Mesendoderm (in vitro differentiated cells): Measurements from ENCODE around the gene TPM3.

Experiments
- DNase-seq: peaks from one replicate; pipeline ENCODE4 v3.0.0; 2013
- H2AK5ac ChIP-seq: 2 replicates; pipeline ENCODE4 v1.6.1; 2013; ENCODE audit warnings: low read length, inconsistent platforms
- H2BK120ac ChIP-seq: 2 replicates; pipeline ENCODE4 v1.6.1; 2013; ENCODE audit warnings: low read depth, mild to moderate bottlenecking, low read length, moderate library complexity, mixed read lengths
- H2BK15ac ChIP-seq: replicated peaks from 2 replicates; pipeline ENCODE4 v1.6.1; 2013; ENCODE audit warnings: low read depth, mild to moderate bottlenecking, moderate library complexity
- H2BK5ac ChIP-seq: 2 replicates; pipeline ENCODE4 v1.6.1; 2013; ENCODE audit warnings: low read length, inconsistent platforms
- H3K18ac ChIP-seq: 2 replicates; pipeline ENCODE4 v1.6.1; 2013; ENCODE audit warnings: mild to moderate bottlenecking, low read length, mixed read lengths
- H3K23ac ChIP-seq: one replicate; pipeline ENCODE4 v1.6.1; 2013; ENCODE audit warnings: low read length
- H3K27ac ChIP-seq: 2 replicates; pipeline ENCODE4 v1.5.1; 2013; ENCODE audit warnings: low read depth, mild to moderate bottlenecking, inconsistent platforms, low read length, moderate library complexity
- H3K27me3 ChIP-seq: 2 replicates; pipeline ENCODE4 v1.6.1; 2013; ENCODE audit warnings: low read length, control low read depth, mild to moderate bottlenecking, inconsistent platforms; ENCODE audit not compliant: insufficient read depth, poor library complexity
- H3K36me3 ChIP-seq: 2 replicates; pipeline ENCODE4 v1.6.1; 2013; ENCODE audit warnings: low read length, inconsistent platforms; ENCODE audit not compliant: control insufficient read depth, insufficient read depth
- H3K4ac ChIP-seq: one replicate; pipeline ENCODE4 v1.6.1; 2013; ENCODE audit warnings: low read depth, mild to moderate bottlenecking, low read length, moderate library complexity
- H3K4me1 ChIP-seq: 2 replicates; pipeline ENCODE4 v1.6.1; 2013; ENCODE audit warnings: low read depth, low read length, inconsistent platforms; ENCODE audit not compliant: control insufficient read depth
- H3K4me2 ChIP-seq: 2 replicates; pipeline ENCODE4 v1.6.1; 2013; ENCODE audit warnings: low read length
- H3K4me3 ChIP-seq: 2 replicates; pipeline ENCODE4 v1.5.1; 2013; ENCODE audit warnings: mild to moderate bottlenecking, low read length
- H3K56ac ChIP-seq: one replicate; pipeline ENCODE4 v1.6.1; 2013; ENCODE audit warnings: low read length
- H3K79me1 ChIP-seq: 2 replicates; pipeline ENCODE4 v1.6.1; 2013; ENCODE audit warnings: low read length, inconsistent platforms
- H3K79me2 ChIP-seq: 2 replicates; pipeline ENCODE4 v1.6.1; 2013; ENCODE audit warnings: mild to moderate bottlenecking, low read length; ENCODE audit not compliant: control insufficient read depth, insufficient read depth
- H3K9ac ChIP-seq: 2 replicates; pipeline ENCODE4 v1.6.1; 2013; ENCODE audit warnings: low read length, inconsistent platforms
- H4K5ac ChIP-seq: one replicate; pipeline ENCODE4 v1.6.1; 2013; ENCODE audit warnings: low read length
- H4K8ac ChIP-seq: one replicate; pipeline ENCODE4 v1.6.1; 2013; ENCODE audit warnings: low read depth, mild to moderate bottlenecking, control low read depth, low read length, moderate library complexity
- WGBS: extraction: QIAGEN DNeasy Blood & Tissue Kit; methylation state at CpG from one replicate; pipeline ENCODE4 v1.1.7; 2013; ENCODE audit warnings: low lambda C conversion rate, missing lambda C conversion rate; ENCODE audit not compliant: insufficient coverage; ENCODE audit errors: extremely low coverage; 5-methylcytosine and 5-hydroxymethylcytosine counted together

The TPM3 gene

GRCh38 chr1:154171880-154172279, 20.0 kb downstream of the TPM3 start:
- no peak overlapping the region for H2BK120ac ChIP-seq
- no peak for DNase-seq
- no peak overlapping the region for H3K4me3 ChIP-seq
- H3K9ac ChIP-seq = no peak overlapping the region
- no peaks in the 10 kb centered on the region for H3K4me1 ChIP-seq
- H3K56ac ChIP-seq = no peak overlapping the region
- H3K4ac ChIP-seq = no peak overlapping the region
- H3K4me2 ChIP-seq = no peak overlapping the region
- H3K18ac ChIP-seq = no peak overlapping the region
- peaks cover 32% of the 10 kb centered on the region for H3K36me3 ChIP-seq
- peaks cover 17% of the 10 kb centered on the region for H3K79me1 ChIP-seq
- WGBS = no CpG with 5 or more reads among the region's 5 CpGs
- no peak overlapping the region for H3K27ac ChIP-seq
- H2BK5ac ChIP-seq = no peak overlapping the region
- H4K5ac ChIP-seq = no peak overlapping the region
- H3K27me3 ChIP-seq = no peaks in the 10 kb centered on the region
- H4K8ac ChIP-seq = no peak overlapping the region
- H2BK15ac ChIP-seq = no peak overlapping the region
- H3K79me2 ChIP-seq = peaks cover 29% of the 10 kb centered on the region
- no peak overlapping the region for H3K23ac ChIP-seq
- H2AK5ac ChIP-seq = no peak overlapping the region

GRCh38 chr1:154171223-154171583, 20.7 kb downstream of the TPM3 start:
- Histone ChIP-seq H3K27me3 (no peaks in the 10 kb centered on the region), H3K18ac (no peak overlapping the region), H3K4me3 (no peak overlapping the region), H2BK5ac (no peak overlapping the region), H3K4me2 (no peak overlapping the region), H3K23ac (no peak overlapping the region), H3K36me3 (peaks cover 32% of the 10 kb centered on the region), H3K4me1 (no peaks in the 10 kb centered on the region), H3K79me1 (peaks cover 17% of the 10 kb centered on the region), H4K8ac (no peak overlapping the region), H3K79me2 (peaks cover 23% of the 10 kb centered on the region), H2BK15ac (no peak overlapping the region), H3K56ac (no peak overlapping the region), H3K4ac (no peak overlapping the region), H4K5ac (no peak overlapping the region), H3K9ac (no peak overlapping the region), H3K27ac (no peak overlapping the region), H2BK120ac (no peak overlapping the region), H2AK5ac (no peak overlapping the region)
- no peak for DNase-seq
- WGBS = no CpG with 5 or more reads among the region's 4 CpGs

GRCh38 chr1:154170547-154171222, 21.2 kb downstream of the TPM3 start:
- peaks cover 15% of the 10 kb centered on the region for H3K79me1 ChIP-seq
- H3K27me3 ChIP-seq = no peaks in the 10 kb centered on the region
- no peaks in the 10 kb centered on the region for H3K4me1 ChIP-seq
- H3K18ac ChIP-seq = no peak overlapping the region
- DNase-seq = no peak
- H4K5ac ChIP-seq = no peak overlapping the region
- no peak overlapping the region for H2BK15ac ChIP-seq
- no peak overlapping the region for H3K9ac ChIP-seq
- H3K36me3 ChIP-seq = peaks cover 30% of the 10 kb centered on the region
- H3K23ac ChIP-seq = no peak overlapping the region
- no peak overlapping the region for H2BK5ac ChIP-seq
- H4K8ac ChIP-seq = no peak overlapping the region
- H3K79me2 ChIP-seq = peaks cover 19% of the 10 kb centered on the region
- no peak overlapping the region for H3K4me3 ChIP-seq
- H3K27ac ChIP-seq = no peak overlapping the region
- no peak overlapping the region for H3K4me2 ChIP-seq
- H3K56ac ChIP-seq = no peak overlapping the region
- H2BK120ac ChIP-seq = no peak overlapping the region
- H3K4ac ChIP-seq = no peak overlapping the region
- no peak overlapping the region for H2AK5ac ChIP-seq

- no peaks in the 10 kb centered on the region for H3K27me3 ChIP-seq
- no peak overlapping the region for H4K5ac ChIP-seq
- H3K56ac ChIP-seq = no peak overlapping the region
- H3K23ac ChIP-seq = no peak overlapping the region
- H3K36me3 ChIP-seq = peaks cover 34% of the 10 kb centered on the region
- no peak overlapping the region for H3K18ac ChIP-seq
- no peak overlapping the region for H2BK120ac ChIP-seq
- H4K8ac ChIP-seq = no peak overlapping the region
- H3K27ac ChIP-seq = no peak overlapping the region
- no peak overlapping the region for H2BK15ac ChIP-seq
- H3K79me2 ChIP-seq = peaks cover 9% of the 10 kb centered on the region
- H2AK5ac ChIP-seq = no peak overlapping the region
- no peak for DNase-seq
- no peak overlapping the region for H3K4me2 ChIP-seq
- peaks cover 16% of the 10 kb centered on the region for H3K79me1 ChIP-seq
- H3K9ac ChIP-seq = no peak overlapping the region
- no peak overlapping the region for H3K4me3 ChIP-seq
- H3K4me1 ChIP-seq = no peaks in the 10 kb centered on the region
- no peak overlapping the region for H3K4ac ChIP-seq
- H2BK5ac ChIP-seq = no peak overlapping the region
Observed at GRCh38 chr1:154167461-154167860, 24.4 kb downstream of the TPM3 start.

GRCh38 chr1:154166207-154166606, 25.7 kb downstream of the TPM3 start:
- no peak overlapping the region for H2BK15ac ChIP-seq
- no peak overlapping the region for H2BK120ac ChIP-seq
- H3K9ac ChIP-seq = no peak overlapping the region
- H3K27ac ChIP-seq = no peak overlapping the region
- no peak overlapping the region for H4K5ac ChIP-seq
- H2AK5ac ChIP-seq = no peak overlapping the region
- peaks cover 15% of the 10 kb centered on the region for H3K79me1 ChIP-seq
- H4K8ac ChIP-seq = no peak overlapping the region
- no peak overlapping the region for H3K4me3 ChIP-seq
- H3K4me2 ChIP-seq = no peak overlapping the region
- no peak for DNase-seq
- H3K79me2 ChIP-seq = peaks cover 8% of the 10 kb centered on the region
- no peaks in the 10 kb centered on the region for H3K4me1 ChIP-seq
- H3K4ac ChIP-seq = no peak overlapping the region
- H3K56ac ChIP-seq = no peak overlapping the region
- WGBS = no CpG with 5 or more reads among the region's 1 CpG
- H3K27me3 ChIP-seq = no peaks in the 10 kb centered on the region
- H3K36me3 ChIP-seq = peaks cover 30% of the 10 kb centered on the region
- H3K23ac ChIP-seq = no peak overlapping the region
- no peak overlapping the region for H2BK5ac ChIP-seq
- no peak overlapping the region for H3K18ac ChIP-seq

GRCh38 chr1:154159554-154159953, 32.3 kb downstream of the TPM3 start:
- no peak for DNase-seq
- no peak overlapping the region for H4K8ac ChIP-seq
- H3K27ac ChIP-seq = no peak overlapping the region
- H3K4me3 ChIP-seq = no peak overlapping the region
- H3K27me3 ChIP-seq = no peaks in the 10 kb centered on the region
- no peak overlapping the region for H4K5ac ChIP-seq
- H3K79me2 ChIP-seq = peaks cover 2% of the 10 kb centered on the region
- H2BK15ac ChIP-seq = no peak overlapping the region
- no peak overlapping the region for H3K4me2 ChIP-seq
- peaks cover 10% of the 10 kb centered on the region for H3K36me3 ChIP-seq
- H2BK5ac ChIP-seq = no peak overlapping the region
- H3K23ac ChIP-seq = no peak overlapping the region
- H3K79me1 ChIP-seq = peaks cover 11% of the 10 kb centered on the region
- no peak overlapping the region for H2AK5ac ChIP-seq
- no peak overlapping the region for H3K9ac ChIP-seq
- no peak overlapping the region for H3K56ac ChIP-seq
- H2BK120ac ChIP-seq = no peak overlapping the region
- peaks cover 2% of the 10 kb centered on the region for H3K4me1 ChIP-seq
- H3K18ac ChIP-seq = no peak overlapping the region
- no peak overlapping the region for H3K4ac ChIP-seq
